B cell (primary cell): ENCODE data around the gene GPM6B.

Experiments
- CTCF ChIP-seq: fragments of 200-600 bp; IDR thresholded peaks from one replicate; pipeline ENCODE4 v1.8.0; 2022; ENCODE audit warnings: antibody characterized with exemption, mild to moderate bottlenecking
- EZH2 ChIP-seq: IDR thresholded peaks from 2 replicates; pipeline ENCODE4 v1.6.1; 2012; ENCODE audit warnings: borderline replicate concordance, low read depth, mild to moderate bottlenecking, moderate library complexity, low read length; ENCODE audit not compliant: insufficient read depth, poor library complexity, severe bottlenecking

DNA sequence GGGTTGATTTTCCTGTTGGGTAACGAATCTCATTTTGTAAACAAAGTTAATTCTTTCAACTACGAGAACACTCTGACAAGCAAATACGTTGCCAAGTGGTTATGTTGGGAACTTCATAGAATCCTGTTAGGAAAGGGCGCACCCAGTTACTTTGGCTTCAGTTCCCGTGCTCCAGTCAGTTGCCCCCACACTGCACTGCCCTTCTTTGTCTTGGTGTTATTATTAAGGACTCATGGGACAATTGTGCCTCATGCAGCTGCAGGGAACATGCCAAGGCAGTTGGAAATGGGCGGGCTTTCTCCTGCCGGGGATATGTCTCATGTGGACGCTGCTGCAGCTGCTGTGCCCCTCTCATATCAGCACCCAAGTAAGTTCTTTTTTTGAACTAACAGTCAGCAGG lies 53.4 kb downstream of the GPM6B start:
- no peak for TF ChIP-seq CTCF
- TF ChIP-seq EZH2: no peak
